Stimulated activated CD4-positive, alpha-beta T cell treated with anti-CD3 and anti-CD28 coated beads, Interleukin-15, amount 100 ng/mL, for 24 hours (primary cell): ENCODE measurements around the gene SLC7A7.
"Not testable (repeated sequence)": the region's sequence is repeated elsewhere in the genome, so short reads cannot be mapped to it uniquely, and the experiment has no call there.

Experiments used
- DNase-seq: peaks from one replicate; pipeline ENCODE4 v3.0.0-alpha.2; 2020

SLC7A7 gene

DNA sequence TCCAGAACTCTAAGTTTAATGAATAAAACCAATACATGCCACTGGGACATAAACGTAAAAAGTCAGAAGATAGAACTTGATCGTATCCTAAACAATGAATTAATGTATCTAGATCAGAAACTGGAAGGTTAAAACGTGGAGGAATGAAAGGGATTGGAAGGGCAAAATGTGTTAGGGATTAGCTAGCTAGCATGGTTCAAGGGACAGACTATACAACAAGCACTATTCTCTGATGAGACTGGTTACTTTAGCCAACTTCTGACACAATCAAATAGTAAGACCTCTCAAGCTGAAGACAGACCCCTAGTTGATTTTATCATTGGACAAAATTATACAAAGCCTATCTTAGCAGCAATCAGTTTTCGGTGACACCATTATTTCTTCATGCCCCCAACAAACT is 67.5 kb downstream of the SLC7A7 start:
- DNase-seq, result no peak

DNA sequence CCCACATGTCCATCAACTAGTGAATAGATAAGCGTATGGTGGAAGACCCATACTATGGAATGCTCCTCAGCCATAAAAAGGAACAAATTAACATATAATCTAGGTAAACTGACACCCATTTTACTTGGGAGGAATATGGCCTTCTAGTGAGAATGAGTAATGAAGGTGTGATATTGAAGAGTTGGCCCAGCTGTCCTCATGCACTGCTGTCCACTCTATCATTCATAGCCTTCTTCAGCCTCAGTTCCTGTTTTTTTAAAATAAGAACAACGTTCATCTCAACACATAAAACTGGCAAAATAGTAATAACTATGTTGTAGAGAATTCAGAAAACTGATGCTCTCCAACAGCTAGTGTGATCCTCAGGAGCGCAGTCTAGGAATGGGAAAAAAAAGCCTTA is 75.2 kb downstream of the SLC7A7 start:
- no peak for DNase-seq

DNA sequence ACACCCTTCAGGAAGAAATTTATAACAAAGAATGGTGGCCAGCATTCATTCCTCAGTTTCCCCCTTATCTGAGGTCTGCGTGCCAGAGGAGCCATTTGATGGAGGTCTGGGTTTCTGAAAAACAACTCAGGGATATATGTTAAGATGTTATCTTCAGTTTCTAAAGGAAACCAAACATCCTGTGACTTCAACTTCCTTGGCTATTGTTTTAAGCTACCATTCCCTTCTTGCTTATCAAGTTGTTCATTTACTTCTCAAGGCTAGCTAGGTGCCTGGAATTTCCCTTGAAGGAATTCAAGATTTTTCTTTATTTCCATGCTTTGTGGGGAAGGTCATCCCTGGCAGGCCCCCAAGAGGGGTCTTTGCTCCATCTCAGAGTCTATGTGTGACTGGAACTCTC is 75.8 kb downstream of the SLC7A7 start:
- DNase-seq, result no peak

DNA sequence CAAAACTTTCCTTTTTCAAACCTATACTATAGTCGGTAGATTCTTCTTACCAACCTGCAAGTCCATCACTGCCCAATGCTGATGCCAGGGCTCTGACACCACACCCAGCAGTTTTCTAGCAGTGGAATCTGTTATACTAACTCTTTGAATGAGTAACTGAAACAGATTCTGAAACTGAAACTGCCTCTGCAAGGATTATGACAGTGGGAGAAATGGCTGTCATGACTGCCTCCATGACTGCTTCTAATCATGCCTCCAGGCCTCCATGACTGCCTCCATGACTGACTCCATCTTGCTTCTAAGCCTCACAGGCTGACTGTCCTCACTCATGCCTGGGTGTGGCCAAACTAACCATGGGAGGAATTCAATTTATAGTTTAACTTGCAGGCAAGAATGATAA is 78.2 kb downstream of the SLC7A7 start:
- DNase-seq, result peak; percentile 59

DNA sequence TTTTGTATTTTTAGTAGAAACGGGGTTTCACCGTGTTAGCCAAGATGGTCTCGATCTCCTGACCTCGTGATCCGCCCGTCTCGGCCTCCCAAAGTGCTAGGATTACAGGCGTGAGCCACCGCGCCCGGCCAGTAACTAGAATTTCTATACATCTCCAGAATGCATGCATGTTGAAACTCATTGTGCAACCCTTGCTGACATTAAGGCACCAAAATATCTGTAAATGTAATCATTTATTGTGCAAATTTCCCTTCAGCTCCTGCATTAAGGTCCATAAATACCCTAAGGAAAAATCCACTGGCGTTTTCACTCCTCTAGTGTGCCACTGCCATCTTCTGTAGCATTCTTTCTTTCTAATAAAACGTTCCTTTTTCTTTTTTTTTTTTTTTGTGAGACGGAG is 78.9 kb downstream of the SLC7A7 start:
- not testable (repeated sequence) for DNase-seq

DNA sequence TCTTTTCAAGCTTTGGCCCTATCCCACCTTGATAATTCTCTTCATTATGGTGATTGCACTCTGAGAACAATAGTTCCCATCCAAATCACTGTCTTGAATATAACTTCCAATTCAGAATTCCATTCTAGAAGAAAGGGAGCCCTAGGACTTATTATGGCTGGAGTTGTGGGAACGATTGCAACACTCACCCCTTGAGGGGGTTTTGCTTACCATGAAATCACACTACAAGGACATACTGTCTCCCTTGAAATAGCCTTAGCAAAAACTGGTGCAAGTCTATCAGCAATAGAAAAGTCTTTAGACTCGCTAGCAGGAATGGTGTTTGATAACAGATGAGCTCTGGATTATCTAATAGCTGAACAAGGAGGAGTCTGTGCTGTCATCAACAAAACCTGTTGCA is 80.1 kb downstream of the SLC7A7 start:
- no peak for DNase-seq

DNA sequence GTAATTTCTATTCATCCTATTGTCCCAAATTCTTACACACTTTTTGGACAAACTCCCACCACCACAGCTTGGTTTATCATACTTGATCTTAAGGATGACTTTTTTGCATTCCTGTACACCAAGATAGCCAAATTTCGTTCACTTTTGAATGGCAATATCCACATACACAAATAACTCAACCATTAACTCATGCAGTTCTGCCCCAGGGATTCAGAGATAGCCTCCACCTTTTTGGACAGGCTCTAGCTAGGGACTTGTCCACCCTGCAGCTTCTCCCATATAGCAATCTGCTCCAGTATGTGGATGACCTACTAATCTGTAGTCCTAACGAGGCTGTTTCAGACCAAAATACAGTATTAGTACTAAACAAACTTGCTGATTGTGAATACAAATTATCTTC is 81.4 kb downstream of the SLC7A7 start:
- DNase-seq, result no peak

DNA sequence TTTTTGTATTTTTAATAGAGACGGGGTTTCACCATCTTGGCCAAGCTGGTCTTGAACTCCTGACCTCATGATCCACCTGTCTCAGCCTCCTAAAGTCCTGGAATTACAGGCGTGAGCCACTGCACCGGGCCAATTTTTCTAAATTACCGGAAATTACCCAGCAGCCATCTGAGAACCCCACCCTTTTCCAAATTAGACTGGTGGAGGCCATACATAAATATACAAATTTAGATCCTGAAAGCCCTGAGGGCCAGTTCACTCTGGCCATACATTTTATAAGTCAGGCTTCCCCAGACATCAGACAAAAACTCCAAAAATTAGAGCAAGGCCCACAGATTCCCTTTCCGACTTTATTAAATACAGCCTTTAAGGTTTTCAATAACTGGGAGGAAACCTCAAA is 83.2 kb downstream of the SLC7A7 start:
- DNase-seq, result not testable (repeated sequence)

DNA sequence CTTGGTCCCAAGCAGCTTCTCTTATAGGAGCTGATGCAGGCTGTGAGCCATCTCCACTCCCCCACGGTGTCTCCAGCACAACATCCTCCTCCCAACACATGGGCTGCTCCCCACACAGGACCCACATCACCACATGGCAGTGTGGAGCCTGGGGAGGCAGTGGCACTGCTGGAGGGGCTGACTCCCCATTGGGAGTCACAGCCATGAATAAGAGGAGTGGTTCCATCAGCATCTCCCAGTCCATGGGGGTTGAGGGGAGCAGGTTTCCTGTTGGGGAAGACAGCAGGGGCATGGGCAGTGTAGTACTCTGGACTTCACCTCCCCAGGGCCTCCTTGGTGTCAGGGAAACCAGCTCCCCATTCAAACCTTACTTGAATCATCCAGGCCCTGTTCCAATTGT is 89.2 kb downstream of the SLC7A7 start:
- no peak for DNase-seq

DNA sequence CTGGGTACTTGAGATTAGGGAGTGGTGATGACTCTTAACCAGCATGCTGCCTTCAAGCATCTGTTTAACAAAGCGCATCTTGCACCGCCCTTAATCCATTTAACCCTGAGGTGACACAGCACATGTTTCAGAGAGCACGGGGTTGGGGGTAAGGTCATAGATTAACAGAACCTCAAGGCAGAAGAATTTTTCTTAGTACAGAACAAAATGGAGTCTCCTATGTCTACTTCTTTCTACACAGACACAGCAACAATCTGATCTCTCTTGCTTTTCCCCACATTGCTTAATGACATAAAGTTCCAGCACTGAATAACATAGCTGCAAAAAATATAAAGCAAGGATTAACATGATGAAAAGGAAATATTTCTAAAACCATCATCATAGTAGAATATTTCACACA is 89.9 kb downstream of the SLC7A7 start:
- DNase-seq, result not testable (repeated sequence)

DNA sequence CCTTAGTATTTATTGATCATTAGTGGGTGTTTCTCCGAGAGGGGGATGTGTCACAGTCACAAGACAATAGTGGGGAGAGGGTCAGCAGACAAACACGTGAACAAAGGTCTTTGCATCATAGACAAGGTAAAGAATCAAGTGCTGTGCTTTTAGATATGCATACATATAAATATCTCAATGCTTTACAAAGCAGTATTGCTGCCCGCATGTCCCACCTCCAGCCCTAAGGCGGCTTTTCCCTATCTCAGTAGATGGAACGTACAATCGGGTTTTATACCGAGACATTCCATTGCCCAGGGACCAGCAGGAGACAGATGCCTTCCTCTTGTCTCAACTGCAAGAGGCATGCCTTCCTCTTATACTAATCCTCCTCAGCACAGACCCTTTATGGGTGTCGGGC is 90.4 kb downstream of the SLC7A7 start:
- DNase-seq, result not testable (repeated sequence)

DNA sequence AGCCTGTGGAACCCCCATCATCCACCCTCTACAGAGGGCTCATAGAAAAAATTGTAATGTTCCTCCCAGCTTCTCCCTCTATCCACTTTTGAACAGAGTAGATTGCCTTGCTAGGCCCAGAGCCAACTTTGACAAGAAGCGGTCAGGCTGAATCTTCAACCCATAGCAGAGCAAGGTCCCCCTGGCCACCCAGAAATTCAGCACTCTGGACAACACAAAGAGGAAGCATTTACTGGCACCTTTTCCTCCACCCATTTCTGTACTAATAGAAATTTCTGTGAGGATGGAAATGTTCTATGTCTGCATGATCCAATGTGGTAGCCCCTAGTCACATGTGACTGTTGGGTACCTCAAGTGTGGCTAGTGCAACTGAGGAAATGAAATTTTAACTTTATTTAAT is 91.4 kb downstream of the SLC7A7 start:
- DNase-seq, result no peak
